ENCODE measurements around the gene PSEN1.
A peak's percentile ranks its signal among the peaks of the same experiment; 100 is the strongest.

The PSEN1 gene

DNA sequence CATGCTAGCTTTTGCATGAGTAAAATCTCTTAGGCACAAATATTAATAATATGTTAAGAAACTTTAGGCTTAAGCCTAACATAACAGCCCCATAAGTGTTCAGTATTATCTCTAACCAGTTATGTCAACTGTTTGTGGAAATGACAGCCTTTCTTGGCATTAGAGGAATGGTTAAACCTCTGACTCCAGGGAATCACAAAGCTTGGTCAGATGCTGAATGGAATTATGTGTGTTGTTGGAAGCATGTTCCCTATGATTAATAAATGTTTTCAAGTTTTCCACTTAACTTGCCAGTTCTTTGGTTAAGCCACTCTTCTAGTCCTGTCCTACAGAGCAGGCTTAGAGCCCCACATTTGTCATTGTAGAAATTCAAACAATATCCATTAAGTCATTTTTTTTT is 17.0 kb downstream of the PSEN1 start:
- Histone ChIP-seq H4K8ac (ENCODE audit: low read depth, low read length) (no peak overlapping the region), H3K9me3 (ENCODE audit: insufficient read depth, low read depth, low read length) (no peaks in the 10 kb centered on the region), H4K12ac (ENCODE audit: low read depth, low read length) (no peak overlapping the region), H3K14ac (ENCODE audit: low read length) (no peak overlapping the region), H3K79me2 (ENCODE audit: control insufficient read depth, insufficient read depth, low read length, poor library complexity) (no peaks in the 10 kb centered on the region), H3K4me2 (ENCODE audit: low read length) (no peak overlapping the region), H3K4me1 (ENCODE audit: control insufficient read depth in 1 of 2, insufficient read depth in 2 of 2, low read length in 2 of 2) (no peaks in the 10 kb centered on the region), H3K4me3 (ENCODE audit: low read depth, low read length) (no peak overlapping the region), H2BK120ac (ENCODE audit: insufficient read depth, low read length, poor library complexity) (no peak overlapping the region), H3K27me3 (ENCODE audit: insufficient read depth, low read length) (no peaks in the 10 kb centered on the region), H3K4ac (ENCODE audit: low read depth, low read length) (no peak overlapping the region), H2BK5ac (ENCODE audit: low read depth, low read length, poor library complexity) (no peak overlapping the region), H3K79me1 (ENCODE audit: low read length) (no peaks in the 10 kb centered on the region), H3K36me3 (ENCODE audit: control insufficient read depth in 1 of 2, insufficient read depth in 2 of 2, low read length in 2 of 2) (peaks cover 19 to 22% of the 10 kb centered on the region in 2 experiments), H3K18ac (ENCODE audit: low read length) (no peak overlapping the region), H3K27ac (ENCODE audit: low read depth, low read length) (no peak overlapping the region), H2BK12ac (ENCODE audit: low read length) (no peak overlapping the region), H4K91ac (ENCODE audit: low read depth, low read length) (no peak overlapping the region), H2AK5ac (ENCODE audit: low read length) (no peak overlapping the region), H2AFZ (ENCODE audit: insufficient read depth, low read length, poor library complexity) (no peak overlapping the region), H3K23ac (ENCODE audit: low read length) (no peak overlapping the region), H3K9ac (ENCODE audit: low read length) (no peak overlapping the region)
- peak in 1 of 2 donors; percentile 33 for DNase-seq

- Histone ChIP-seq H2BK120ac (ENCODE audit: insufficient read depth, low read length, poor library complexity) (no peak overlapping the region), H4K8ac (ENCODE audit: low read depth, low read length) (no peak overlapping the region), H2AK5ac (ENCODE audit: low read length) (no peak overlapping the region), H3K4ac (ENCODE audit: low read depth, low read length) (no peak overlapping the region), H2BK12ac (ENCODE audit: low read length) (no peak overlapping the region), H3K9me3 (ENCODE audit: insufficient read depth, low read depth, low read length) (peaks cover 3% of the 10 kb centered on the region), H3K27me3 (ENCODE audit: insufficient read depth, low read length) (no peaks in the 10 kb centered on the region), H3K14ac (ENCODE audit: low read length) (no peak overlapping the region), H3K27ac (ENCODE audit: low read depth, low read length) (no peak overlapping the region), H3K4me2 (ENCODE audit: low read length) (no peak overlapping the region), H3K79me2 (ENCODE audit: control insufficient read depth, insufficient read depth, low read length, poor library complexity) (no peaks in the 10 kb centered on the region), H3K18ac (ENCODE audit: low read length) (no peak overlapping the region), H3K79me1 (ENCODE audit: low read length) (no peaks in the 10 kb centered on the region), H3K4me3 (ENCODE audit: low read depth, low read length) (no peak overlapping the region), H3K23ac (ENCODE audit: low read length) (no peak overlapping the region), H3K9ac (ENCODE audit: low read length) (no peak overlapping the region), H2BK5ac (ENCODE audit: low read depth, low read length, poor library complexity) (no peak overlapping the region), H4K12ac (ENCODE audit: low read depth, low read length) (no peak overlapping the region), H4K91ac (ENCODE audit: low read depth, low read length) (no peak overlapping the region), H3K4me1 (ENCODE audit: control insufficient read depth in 1 of 2, insufficient read depth in 2 of 2, low read length in 2 of 2) (no peaks in the 10 kb centered on the region), H2AFZ (ENCODE audit: insufficient read depth, low read length, poor library complexity) (no peak overlapping the region), H3K36me3 (ENCODE audit: control insufficient read depth in 1 of 2, insufficient read depth in 2 of 2, low read length in 2 of 2) (peaks cover 13 to 18% of the 10 kb centered on the region in 2 experiments)
- no CpG with 5 or more reads among the region's 11 CpGs for WGBS (ENCODE audit: extremely low coverage, insufficient coverage, insufficient read length)
- no peak for DNase-seq
Observed at GRCh38 chr14:73162251-73162650, 25.9 kb downstream of the PSEN1 start.

GRCh38 chr14:73166399-73166798 is 30.1 kb downstream of the PSEN1 start:
- H3K18ac ChIP-seq (ENCODE audit: low read length), result no peak overlapping the region
- no peak overlapping the region for H2AFZ ChIP-seq (ENCODE audit: insufficient read depth, low read length, poor library complexity)
- no peak overlapping the region for H3K27ac ChIP-seq (ENCODE audit: low read depth, low read length)
- no CpG with 5 or more reads among the region's 1 CpG for WGBS (ENCODE audit: extremely low coverage, insufficient coverage, insufficient read length)
- H4K91ac ChIP-seq (ENCODE audit: low read depth, low read length), result no peak overlapping the region
- no peak overlapping the region for H2BK5ac ChIP-seq (ENCODE audit: low read depth, low read length, poor library complexity)
- no peak for DNase-seq
- H3K4me3 ChIP-seq (ENCODE audit: low read depth, low read length), result no peak overlapping the region
- H3K36me3 ChIP-seq (ENCODE audit: control insufficient read depth in 1 of 2, insufficient read depth in 2 of 2, low read length in 2 of 2), result peaks cover 18 to 22% of the 10 kb centered on the region in 2 experiments
- H2BK120ac ChIP-seq (ENCODE audit: insufficient read depth, low read length, poor library complexity), result no peak overlapping the region
- H3K79me2 ChIP-seq (ENCODE audit: control insufficient read depth, insufficient read depth, low read length, poor library complexity), result no peaks in the 10 kb centered on the region
- no peaks in the 10 kb centered on the region for H3K27me3 ChIP-seq (ENCODE audit: insufficient read depth, low read length)
- H3K9ac ChIP-seq (ENCODE audit: low read length), result no peak overlapping the region
- H3K4me1 ChIP-seq (ENCODE audit: control insufficient read depth in 1 of 2, insufficient read depth in 2 of 2, low read length in 2 of 2), result no peaks in the 10 kb centered on the region
- H3K9me3 ChIP-seq (ENCODE audit: insufficient read depth, low read depth, low read length), result peaks cover 3% of the 10 kb centered on the region
- no peak overlapping the region for H4K8ac ChIP-seq (ENCODE audit: low read depth, low read length)
- H4K12ac ChIP-seq (ENCODE audit: low read depth, low read length), result no peak overlapping the region
- H3K4me2 ChIP-seq (ENCODE audit: low read length), result no peak overlapping the region
- H2BK12ac ChIP-seq (ENCODE audit: low read length), result no peak overlapping the region
- H2AK5ac ChIP-seq (ENCODE audit: low read length), result no peak overlapping the region
- no peaks in the 10 kb centered on the region for H3K79me1 ChIP-seq (ENCODE audit: low read length)
- no peak overlapping the region for H3K23ac ChIP-seq (ENCODE audit: low read length)
- no peak overlapping the region for H3K14ac ChIP-seq (ENCODE audit: low read length)
- no peak overlapping the region for H3K4ac ChIP-seq (ENCODE audit: low read depth, low read length)

- Histone ChIP-seq H4K8ac (ENCODE audit: low read depth, low read length) (no peak overlapping the region), H3K79me1 (ENCODE audit: low read length) (no peaks in the 10 kb centered on the region), H3K79me2 (ENCODE audit: control insufficient read depth, insufficient read depth, low read length, poor library complexity) (no peaks in the 10 kb centered on the region), H2AK5ac (ENCODE audit: low read length) (no peak overlapping the region), H3K27me3 (ENCODE audit: insufficient read depth, low read length) (no peaks in the 10 kb centered on the region), H3K4ac (ENCODE audit: low read depth, low read length) (no peak overlapping the region), H2BK5ac (ENCODE audit: low read depth, low read length, poor library complexity) (no peak overlapping the region), H3K9me3 (ENCODE audit: insufficient read depth, low read depth, low read length) (no peaks in the 10 kb centered on the region), H3K9ac (ENCODE audit: low read length) (no peak overlapping the region), H3K4me3 (ENCODE audit: low read depth, low read length) (no peak overlapping the region), H3K18ac (ENCODE audit: low read length) (no peak overlapping the region), H3K27ac (ENCODE audit: low read depth, low read length) (no peak overlapping the region), H2BK120ac (ENCODE audit: insufficient read depth, low read length, poor library complexity) (no peak overlapping the region), H2BK12ac (ENCODE audit: low read length) (no peak overlapping the region), H2AFZ (ENCODE audit: insufficient read depth, low read length, poor library complexity) (no peak overlapping the region), H3K4me1 (ENCODE audit: control insufficient read depth in 1 of 2, insufficient read depth in 2 of 2, low read length in 2 of 2) (no peaks in the 10 kb centered on the region), H3K4me2 (ENCODE audit: low read length) (no peak overlapping the region), H3K36me3 (ENCODE audit: control insufficient read depth in 1 of 2, insufficient read depth in 2 of 2, low read length in 2 of 2) (peaks cover 16 to 25% of the 10 kb centered on the region in 2 experiments), H4K12ac (ENCODE audit: low read depth, low read length) (no peak overlapping the region), H3K14ac (ENCODE audit: low read length) (no peak overlapping the region), H4K91ac (ENCODE audit: low read depth, low read length) (no peak overlapping the region), H3K23ac (ENCODE audit: low read length) (no peak overlapping the region)
- WGBS (ENCODE audit: extremely low coverage, insufficient coverage, insufficient read length), result no CpG with 5 or more reads among the region's 4 CpGs
- DNase-seq, result no peak
Observed at GRCh38 chr14:73167727-73168126, 31.4 kb downstream of the PSEN1 start.

Data from trophoblast cell (in vitro differentiated cells and primary cell).